DND-41 (cell line): Measurements from ENCODE around the gene HOXB4.

Source experiments
- ATAC-seq: fragments of 200-7000 bp; cut with Tn5 transposase; 3 replicates; pipeline ENCODE4 v1.9.1; 2021; ENCODE audit warnings: low read depth; ENCODE audit not compliant: insufficient read depth
- DNase-seq: peaks from one replicate; pipeline ENCODE4 v3.0.0-alpha.2; 2020
- H2AFZ ChIP-seq: 2 replicates; pipeline ENCODE4 v1.6.0; 2012; ENCODE audit warnings: low read depth, low read length
- H3K27ac ChIP-seq: 2 replicates; pipeline ENCODE4 v1.5.1; 2012; ENCODE audit warnings: low read length, inconsistent platforms
- H3K27me3 ChIP-seq: fragments of 200-600 bp; sonication (generic); 2 replicates; pipeline ENCODE4 v1.6.0; 2012; ENCODE audit warnings: low read length, mild to moderate bottlenecking, inconsistent platforms; ENCODE audit not compliant: insufficient read depth, poor library complexity
- H3K36me3 ChIP-seq: 2 replicates; pipeline ENCODE4 v1.5.1; 2012; ENCODE audit warnings: low read length, inconsistent platforms; ENCODE audit not compliant: insufficient read depth
- H3K4me1 ChIP-seq: 2 replicates; pipeline ENCODE4 v1.5.1; 2012; ENCODE audit warnings: mild to moderate bottlenecking, low read length; ENCODE audit not compliant: insufficient read depth
- H3K4me2 ChIP-seq: 2 replicates; pipeline ENCODE4 v1.6.0; 2012; ENCODE audit warnings: mild to moderate bottlenecking, moderate library complexity, low read length, inconsistent platforms; ENCODE audit not compliant: insufficient read depth
- H3K4me3 ChIP-seq, 2 experiments: fragments of 200-600 bp in 1 of 2; shearing (Covaris generic) in 1 of 2; 2 replicates each; pipeline ENCODE4 v1.5.1; 2012 to 2016; ENCODE audit warnings: inconsistent platforms in 2 of 2, low read length in 2 of 2, mild to moderate bottlenecking in 2 of 2, low read depth in 1 of 2, moderate library complexity in 1 of 2
- H3K79me2 ChIP-seq: 2 replicates; pipeline ENCODE4 v1.6.0; 2012; ENCODE audit warnings: low read length, inconsistent platforms; ENCODE audit not compliant: insufficient read depth
- H3K9ac ChIP-seq: 2 replicates; pipeline ENCODE4 v1.6.0; 2012; ENCODE audit warnings: low read depth, mild to moderate bottlenecking, inconsistent platforms, low read length, moderate library complexity
- H3K9me3 ChIP-seq: 2 replicates; pipeline ENCODE4 v1.5.1; 2012; ENCODE audit warnings: low read length, moderate library complexity, mild to moderate bottlenecking, inconsistent platforms; ENCODE audit not compliant: insufficient read depth, severe bottlenecking
- H4K20me1 ChIP-seq: 2 replicates; pipeline ENCODE4 v1.6.0; 2012; ENCODE audit warnings: low read length; ENCODE audit not compliant: insufficient read depth
- CTCF ChIP-seq: IDR thresholded peaks from 2 replicates; pipeline ENCODE4 v1.5.1; 2012; ENCODE audit warnings: borderline replicate concordance, low read length, moderate library complexity, mild to moderate bottlenecking; ENCODE audit not compliant: poor library complexity, severe bottlenecking; ENCODE audit errors: extremely low read depth
- EZH2 ChIP-seq: IDR thresholded peaks from 3 replicates; pipeline ENCODE4 v1.6.1; 2012; ENCODE audit warnings: borderline replicate concordance, low read depth, mild to moderate bottlenecking, moderate library complexity, low read length, inconsistent platforms; ENCODE audit not compliant: severe bottlenecking

HOXB4 gene

GRCh38 chr17:48610282-48611211 lies 32.4 kb upstream of the HOXB4 start, which contains the start of gene HOXB7:
Gene HOXB7 (minus strand): TSS chr17:48611017. CDS start chr17:48610918, 99 bp downstream.
- Histone ChIP-seq H3K9ac (no peak within 1 kb of the TSS), H3K4me2 (no peak within 1 kb of the TSS), H2AFZ (no peak within 1 kb of the TSS), H3K4me3 (no peak within 1 kb of the TSS), H3K36me3 (no peaks in the 10 kb centered on the region), H3K27me3 (peaks cover 5% of the 10 kb centered on the region), H3K9me3 (no peaks in the 10 kb centered on the region), H4K20me1 (no peaks in the 10 kb centered on the region), H3K4me1 (no peaks in the 10 kb centered on the region), H3K27ac (no peak within 1 kb of the TSS), H3K79me2 (no peaks in the 10 kb centered on the region)
- no peak for ATAC-seq
- no peak for TF ChIP-seq EZH2
- no peak for TF ChIP-seq CTCF
- no peak for DNase-seq

- H2AFZ ChIP-seq = no peak overlapping the region
- H3K9ac ChIP-seq = no peak overlapping the region
- DNase-seq (no peak), ATAC-seq (no peak)
- no peaks in the 10 kb centered on the region for H3K79me2 ChIP-seq
- H3K27ac ChIP-seq = no peak overlapping the region
- no peak overlapping the region for H3K4me2 ChIP-seq
- H3K4me1 ChIP-seq = no peaks in the 10 kb centered on the region
- peaks cover 7% of the 10 kb centered on the region for H3K27me3 ChIP-seq
- H4K20me1 ChIP-seq = no peaks in the 10 kb centered on the region
- no peaks in the 10 kb centered on the region for H3K9me3 ChIP-seq
- no peak for TF ChIP-seq CTCF
- no peak for TF ChIP-seq EZH2
- H3K4me3 ChIP-seq = no peak overlapping the region
- H3K36me3 ChIP-seq = no peaks in the 10 kb centered on the region
Observed at GRCh38 chr17:48609759-48610281, 31.7 kb upstream of the HOXB4 start.

GRCh38 chr17:48609033-48609432 lies 30.9 kb upstream of the HOXB4 start:
- H3K4me3 ChIP-seq = no peak overlapping the region
- H3K9ac ChIP-seq = no peak overlapping the region

More at GRCh38 chr17:48609033-48609432, 30.9 kb upstream of the HOXB4 start:
- no peak for TF ChIP-seq CTCF
- no peak for TF ChIP-seq EZH2
- Histone ChIP-seq H3K27ac (no peak overlapping the region), H3K9me3 (no peaks in the 10 kb centered on the region), H2AFZ (no peak overlapping the region; the same call in 1 of the 2 replicates), H3K79me2 (no peaks in the 10 kb centered on the region), H3K27me3 (peaks cover 13% of the 10 kb centered on the region), H4K20me1 (no peaks in the 10 kb centered on the region), H3K4me1 (no peaks in the 10 kb centered on the region), H3K4me2 (no peak overlapping the region), H3K36me3 (no peaks in the 10 kb centered on the region)
- ATAC-seq (no peak), DNase-seq (no peak)
